IPS DF 4.7 (cell line): ENCODE results near the gene PPP1R3G.
"Not testable (repeated sequence)": the region's sequence is repeated elsewhere in the genome, so short reads cannot be mapped to it uniquely, and the experiment has no call there.

ENCODE experiments used
- DNase-seq: peaks from one replicate; pipeline ENCODE4 v3.0.0-alpha.2; 2013; ENCODE audit warnings: low spot score; ENCODE audit errors: extremely low read depth

PPP1R3G gene

DNA sequence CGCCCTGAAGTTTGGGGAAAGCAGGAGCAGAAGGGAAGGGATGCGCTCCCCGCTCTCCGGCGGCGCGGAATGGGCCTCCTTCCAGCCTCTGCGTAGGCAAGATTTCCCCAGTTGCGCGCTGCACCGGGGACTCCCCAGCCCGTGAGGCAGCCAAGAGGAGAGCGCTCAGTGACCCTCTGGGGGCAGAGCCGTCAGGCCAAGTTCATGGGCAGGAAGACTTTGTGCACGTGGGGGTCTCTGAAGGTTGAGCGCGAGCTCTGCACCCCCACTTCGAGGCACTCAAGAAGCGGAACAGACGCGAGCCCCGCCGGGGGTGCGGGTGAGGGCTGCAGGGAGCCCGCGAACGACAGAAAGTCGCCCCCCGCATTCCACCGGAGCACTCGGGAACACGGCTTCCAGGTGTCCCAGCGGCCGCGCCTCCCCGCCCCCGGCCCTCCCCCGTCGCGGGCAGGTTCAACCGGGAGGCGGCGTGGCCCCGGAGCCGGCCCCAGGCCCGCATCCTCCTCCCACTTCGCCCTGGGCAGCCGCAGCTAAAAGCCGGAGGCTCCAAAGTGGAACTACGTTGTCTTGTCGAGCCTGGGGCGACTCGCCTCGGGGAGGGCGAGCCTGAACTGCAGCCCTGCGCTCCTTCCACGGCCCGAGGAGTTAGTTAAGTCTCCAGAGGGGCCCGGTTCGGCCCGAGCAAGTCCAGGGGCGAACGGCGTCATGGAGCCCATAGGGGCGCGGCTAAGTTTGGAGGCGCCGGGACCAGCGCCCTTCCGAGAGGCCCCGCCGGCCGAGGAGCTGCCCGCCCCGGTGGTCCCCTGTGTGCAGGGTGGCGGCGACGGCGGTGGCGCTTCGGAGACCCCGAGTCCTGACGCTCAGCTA, at the start of gene PPP1R3G:
TSS of gene PPP1R3G (plus strand) at position 561 of the 867 bp plus-strand sequence. CDS start at position 706, 145 bp downstream.
- no peak for DNase-seq

DNA sequence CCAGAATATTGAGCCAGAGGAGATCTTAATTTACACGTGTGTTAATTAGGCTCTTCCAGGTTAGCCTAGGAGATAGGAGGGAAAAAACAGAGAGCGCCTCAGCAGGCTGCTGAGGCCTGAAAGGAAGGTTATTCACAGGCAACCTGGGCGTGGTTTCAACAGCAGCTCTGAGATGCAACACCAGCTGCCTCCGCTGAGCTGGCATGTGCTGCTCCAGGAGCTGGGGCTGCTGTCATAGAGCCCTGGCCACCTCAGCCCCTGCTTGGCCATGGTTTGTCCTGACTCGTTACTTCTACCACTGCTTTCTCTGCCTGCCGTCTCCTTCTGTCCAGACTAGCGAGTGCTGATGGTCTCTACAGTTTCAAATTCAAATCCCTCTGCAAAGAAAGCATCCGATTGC, 48.9 kb upstream of the PPP1R3G start:
- no peak for DNase-seq

- DNase-seq = no peak
These were observed 43.2 kb upstream of the PPP1R3G start for GRCh38 chr6:5041955-5042354.

DNA sequence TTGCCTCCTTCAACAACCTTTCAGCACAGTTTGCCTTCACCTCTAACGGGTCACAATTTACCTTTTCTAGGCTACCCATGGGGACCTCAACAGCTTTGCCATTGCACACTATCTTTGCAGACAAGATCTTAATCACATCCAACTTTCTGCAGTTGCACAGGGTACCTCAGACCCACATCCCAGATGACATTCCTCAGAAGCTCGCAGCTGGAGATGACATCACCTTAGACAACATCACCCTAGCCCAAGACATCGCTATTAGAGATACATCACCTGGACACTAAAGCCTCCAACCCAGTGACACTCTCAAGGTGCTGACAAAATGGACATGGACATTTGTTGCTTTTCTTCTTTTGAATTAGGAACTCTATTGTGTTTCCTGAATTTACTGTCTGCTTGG, 42.7 kb upstream of the PPP1R3G start:
- no peak for DNase-seq

DNA sequence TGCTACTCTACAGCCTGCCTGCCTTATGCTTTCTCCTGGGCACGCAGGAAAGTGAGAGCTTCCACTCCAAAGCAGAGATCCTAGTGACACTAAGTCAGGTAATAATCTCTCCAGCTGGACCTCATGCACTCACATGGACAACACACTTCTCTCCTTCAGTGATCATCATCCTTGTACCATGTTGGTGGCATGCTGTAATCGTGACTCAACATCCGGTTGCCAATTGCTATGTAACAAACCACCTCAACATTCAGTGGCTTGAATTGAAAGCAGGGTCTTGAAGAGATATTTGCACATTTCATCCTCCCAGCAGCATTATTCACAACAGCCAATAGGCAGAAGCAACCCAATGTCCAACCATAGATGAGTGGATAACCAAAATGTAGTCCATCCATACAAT, 40.3 kb upstream of the PPP1R3G start:
- DNase-seq = no peak

- no peak for DNase-seq
These were observed 39.7 kb upstream of the PPP1R3G start for GRCh38 chr6:5045416-5045815.

DNA sequence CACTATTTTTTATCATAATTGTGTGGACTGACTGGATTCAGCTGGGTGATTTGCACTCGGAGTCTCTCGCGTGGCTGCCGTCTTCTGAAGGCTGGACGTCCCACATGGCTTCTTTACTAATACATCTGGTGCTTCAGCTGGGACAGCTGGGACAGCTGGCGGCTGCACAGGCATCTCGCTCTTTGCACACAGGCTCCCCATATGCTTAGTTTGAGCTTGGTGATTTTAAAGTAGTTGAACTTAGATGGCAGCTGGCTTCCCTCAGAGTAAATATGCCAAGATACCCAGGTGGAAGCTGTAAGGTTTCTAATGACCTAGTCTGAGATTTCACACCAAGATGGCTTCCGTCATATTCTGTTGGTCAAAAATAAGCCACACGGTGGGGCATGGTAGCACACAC, 38.7 kb upstream of the PPP1R3G start:
- no peak for DNase-seq

- no peak for DNase-seq
These were observed 35.1 kb upstream of the PPP1R3G start for GRCh38 chr6:5050009-5050408.

- no peak for DNase-seq
These were observed 33.7 kb upstream of the PPP1R3G start for GRCh38 chr6:5051394-5051793.

DNA sequence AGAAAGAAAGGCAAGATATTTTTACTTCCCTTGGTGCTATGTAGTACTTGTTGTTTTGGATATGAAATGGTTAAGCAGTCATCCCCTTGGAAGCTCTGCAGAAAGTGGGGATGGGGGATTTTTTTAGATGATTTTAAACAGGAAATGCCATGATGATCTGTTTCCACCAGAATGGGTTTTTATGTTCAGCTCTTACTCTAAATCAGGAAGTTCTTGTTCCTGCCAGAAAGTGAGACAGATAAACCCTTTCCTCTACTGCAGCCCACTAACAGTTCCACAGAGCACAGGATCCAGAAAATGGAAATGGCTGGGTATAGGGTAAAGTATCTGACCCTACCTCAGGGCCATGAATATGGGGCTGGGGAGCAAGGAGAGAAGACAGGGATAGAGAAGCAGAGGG, 32.1 kb upstream of the PPP1R3G start:
- DNase-seq = no peak

- no peak for DNase-seq
These were observed 31.3 kb upstream of the PPP1R3G start for GRCh38 chr6:5053864-5054244.

DNA sequence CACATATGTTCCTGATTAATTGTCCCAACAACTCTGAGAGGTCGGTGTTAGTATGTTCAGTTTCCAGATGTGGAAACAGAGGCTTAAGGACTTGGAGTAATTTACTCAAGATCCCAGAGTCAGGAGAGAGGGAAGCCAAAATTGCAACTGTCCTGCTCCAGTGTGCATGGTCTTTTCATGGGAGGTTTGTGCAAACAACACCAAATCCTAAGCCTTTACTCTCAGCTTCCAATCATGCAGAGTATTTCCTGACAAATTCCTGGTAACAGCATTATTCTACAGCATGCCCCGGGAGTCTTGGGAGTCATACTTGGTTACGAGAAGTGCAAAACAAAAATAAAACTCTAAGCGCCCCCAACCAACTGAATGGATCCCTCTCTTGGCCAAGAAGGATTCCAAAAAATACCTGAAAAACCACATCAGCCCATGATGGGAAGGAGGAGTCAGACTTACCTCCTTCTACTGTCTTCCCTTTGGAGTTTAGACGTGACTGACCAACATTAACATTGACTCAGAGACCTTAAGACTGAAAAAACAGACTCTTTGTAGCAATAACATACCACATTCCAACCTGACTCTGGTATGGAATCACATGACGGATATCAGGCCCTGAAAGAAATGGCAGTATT, 30.8 kb upstream of the PPP1R3G start:
- no peak for DNase-seq

DNA sequence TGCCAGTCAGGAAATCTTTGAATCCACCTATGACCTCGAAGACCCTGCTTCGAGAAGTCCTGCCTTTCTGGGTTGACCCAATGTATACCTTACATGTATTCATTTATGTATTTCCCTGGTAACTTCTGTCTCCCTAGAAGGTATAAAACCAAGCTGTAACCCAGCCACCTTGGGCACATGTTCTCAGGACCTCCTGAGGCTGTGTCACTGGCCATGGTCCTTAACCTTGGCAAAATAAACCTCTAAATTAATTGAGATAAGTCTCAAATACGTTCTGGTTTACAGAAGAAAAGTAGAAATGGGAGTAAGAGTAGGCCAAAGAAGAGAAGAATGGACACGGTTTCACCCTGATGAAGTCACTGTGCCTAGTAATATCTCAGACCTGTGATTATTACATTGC, 30.0 kb upstream of the PPP1R3G start:
- DNase-seq = no peak

DNA sequence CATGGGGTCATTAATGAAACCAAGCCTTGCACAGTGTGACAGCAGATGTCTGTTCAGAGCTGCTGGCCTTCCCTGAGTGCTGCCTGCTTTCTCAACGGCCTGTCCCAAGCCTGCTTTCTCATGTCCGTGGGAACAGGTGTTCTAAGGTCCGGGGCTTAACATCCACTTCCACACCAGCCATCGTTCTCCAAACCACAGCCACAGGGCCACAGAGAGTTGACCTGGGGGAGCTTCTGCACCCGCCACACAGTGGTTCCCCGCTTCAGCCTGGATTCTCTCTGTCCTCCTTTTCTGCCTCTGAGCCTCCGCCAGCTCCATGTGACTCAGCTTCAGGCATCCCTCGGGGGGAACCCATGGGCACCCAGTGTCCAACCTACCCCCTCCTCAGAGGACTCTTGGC, 26.9 kb upstream of the PPP1R3G start:
- no peak for DNase-seq

GRCh38 chr6:5059036-5059896, 25.9 kb upstream of the PPP1R3G start:
- no peak for DNase-seq

DNA sequence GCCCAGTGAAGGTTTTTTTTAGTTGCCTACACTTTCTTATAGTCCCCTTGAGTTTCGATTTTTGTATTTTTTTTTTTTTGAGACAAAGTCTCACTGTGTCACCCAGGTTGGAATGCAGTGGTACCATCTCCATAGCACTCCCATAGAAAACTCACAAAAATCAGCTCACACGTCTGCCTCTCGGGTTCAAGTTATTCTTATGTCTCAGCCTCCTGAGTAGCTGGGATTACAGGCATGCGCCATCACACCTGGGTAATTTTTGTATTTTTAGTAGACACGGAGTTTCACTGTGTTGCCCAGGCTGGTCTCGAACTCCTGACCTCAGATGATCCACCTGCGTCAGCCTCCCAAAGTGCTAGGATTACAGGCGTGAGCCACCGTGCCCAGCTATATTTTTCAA, 24.7 kb upstream of the PPP1R3G start:
- DNase-seq = not testable (repeated sequence)

GRCh38 chr6:5061152-5061551, 24.0 kb upstream of the PPP1R3G start:
- DNase-seq = no peak

- no peak for DNase-seq
These were observed 21.5 kb upstream of the PPP1R3G start for GRCh38 chr6:5063617-5064016.

- DNase-seq = no peak
These were observed 18.6 kb upstream of the PPP1R3G start for GRCh38 chr6:5066456-5067093.

GRCh38 chr6:5067305-5067704, 17.8 kb upstream of the PPP1R3G start:
- no peak for DNase-seq

DNA sequence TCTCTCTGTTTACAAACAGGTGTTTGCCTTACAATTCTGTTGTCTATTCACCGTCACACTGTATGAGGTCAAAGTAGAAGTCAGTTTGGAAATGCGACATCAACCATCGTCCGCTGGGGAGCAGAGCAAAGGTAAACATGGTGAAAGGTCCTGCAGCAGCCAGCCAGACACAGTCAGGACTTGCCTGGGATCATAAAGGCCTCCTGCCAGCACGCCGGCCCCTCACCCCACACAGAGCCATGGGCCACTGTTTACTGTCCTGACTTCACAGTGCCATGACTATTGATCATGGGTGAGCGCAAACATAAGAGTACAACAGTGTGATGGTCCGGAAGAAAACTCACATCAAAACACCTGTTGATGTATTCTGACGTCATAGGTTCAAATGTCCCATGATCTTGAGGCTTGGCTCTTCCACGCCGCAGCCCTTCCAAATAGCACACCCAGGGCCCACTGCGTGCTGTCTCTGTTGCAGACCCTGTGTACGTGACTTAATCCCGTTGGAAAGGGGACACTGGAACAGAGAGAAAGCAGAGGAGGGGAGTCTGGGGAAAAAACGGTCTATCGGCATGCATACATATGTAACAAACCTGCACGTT, 16.9 kb upstream of the PPP1R3G start:
- no peak for DNase-seq
